WTC11 (cell line): ENCODE measurements around the gene KLRG1. TPM values are rescaled to one million over a fixed set of nuclear protein-coding genes. Genes with fewer than 3 reads are reported as not detected.

Experiments used
- ATAC-seq: fragments of 200-7000 bp; cut with Tn5 transposase; 2 replicates; pipeline ENCODE4 v1.10.0; 2021; ENCODE audit warnings: mild to moderate bottlenecking, moderate library complexity
- CTCF ChIA-PET: fragments of 300-600 bp; sonication (Branson Sonifier 250); formaldehyde crosslinking; loops from one replicate; lab custom pipeline; 2021; ENCODE audit warnings: antibody characterized with exemption; lab: Charles Lee
- POLR2A ChIA-PET: fragments of 350-600 bp; sonication (Branson Sonifier 250); formaldehyde crosslinking; loops from one replicate; lab custom pipeline; 2021; ENCODE audit warnings: antibody characterized with exemption; lab: Charles Lee
- DNase-seq: peaks from one replicate; pipeline ENCODE4 v3.0.0; 2021; ENCODE audit warnings: low spot score
- H3K27ac Mint-ChIP-seq: 2 replicates; pipeline ENCODE4 v1.8.0; 2021; ENCODE audit warnings: mixed read lengths
- H3K27me3 Mint-ChIP-seq: 2 replicates; pipeline ENCODE4 v1.8.0; 2021; ENCODE audit warnings: low read depth, mild to moderate bottlenecking, moderate library complexity, mixed read lengths
- H3K36me3 Mint-ChIP-seq: 2 replicates; pipeline ENCODE4 v1.8.0; 2021; ENCODE audit warnings: mixed read lengths
- H3K4me1 Mint-ChIP-seq: 2 replicates; pipeline ENCODE4 v1.8.0; 2022; ENCODE audit warnings: mixed read lengths
- H3K4me3 Mint-ChIP-seq: 2 replicates; pipeline ENCODE4 v1.8.0; 2021; ENCODE audit warnings: mild to moderate bottlenecking, moderate library complexity, mixed read lengths
- H3K9me3 Mint-ChIP-seq: 2 replicates; pipeline ENCODE4 v1.8.0; 2021; ENCODE audit warnings: mixed read lengths
- ATF1 ChIP-seq: sonication (generic); formaldehyde crosslinking; IDR thresholded peaks from 2 replicates; pipeline ENCODE4 v1.8.1; 2023; ENCODE audit warnings: mild to moderate bottlenecking, moderate library complexity, missing genetic modification reagents
- CBFB ChIP-seq: sonication (generic); formaldehyde crosslinking; IDR thresholded peaks from 2 replicates; pipeline ENCODE4 v1.8.1; 2022; ENCODE audit warnings: mild to moderate bottlenecking, low read depth, missing genetic modification reagents
- CREB1 ChIP-seq: sonication (generic); formaldehyde crosslinking; IDR thresholded peaks from 2 replicates; pipeline ENCODE4 v1.8.0; 2023; ENCODE audit warnings: mild to moderate bottlenecking, missing genetic modification reagents
- CREM ChIP-seq: sonication (generic); formaldehyde crosslinking; IDR thresholded peaks from 2 replicates; pipeline ENCODE4 v1.8.1; 2022; ENCODE audit warnings: mild to moderate bottlenecking, missing genetic modification reagents, moderate library complexity
- ELF4 ChIP-seq: sonication (generic); formaldehyde crosslinking; IDR thresholded peaks from 2 replicates; pipeline ENCODE4 v1.8.1; 2022; ENCODE audit warnings: low read depth, mild to moderate bottlenecking, moderate library complexity, missing genetic modification reagents
- ESRRA ChIP-seq: sonication (generic); formaldehyde crosslinking; IDR thresholded peaks from 2 replicates; pipeline ENCODE4 v1.8.1; 2022; ENCODE audit warnings: mild to moderate bottlenecking, missing genetic modification reagents, borderline replicate concordance
- GABPB1 ChIP-seq: sonication (generic); formaldehyde crosslinking; IDR thresholded peaks from 2 replicates; pipeline ENCODE4 v1.8.1; 2023; ENCODE audit warnings: mild to moderate bottlenecking, missing genetic modification reagents
- GRHL2 ChIP-seq: fragments of 250-450 bp; sonication (Bioruptor Pico); IDR thresholded peaks from 2 replicates; pipeline ENCODE4 v1.8.0; 2022; ENCODE audit warnings: mild to moderate bottlenecking, moderate library complexity; ENCODE audit not compliant: insufficient replicate concordance, severe bottlenecking
- GTF2I ChIP-seq: fragments of 250-450 bp; sonication (Bioruptor Pico); conservative IDR thresholded peaks from 2 replicates; pipeline ENCODE4 v1.4.0; 2021; ENCODE audit warnings: mild to moderate bottlenecking
- JUN ChIP-seq: sonication (generic); formaldehyde crosslinking; IDR thresholded peaks from 2 replicates; pipeline ENCODE4 v1.8.0; 2023; ENCODE audit warnings: mild to moderate bottlenecking, missing genetic modification reagents
- NFE2L1 ChIP-seq: sonication (generic); formaldehyde crosslinking; IDR thresholded peaks from 2 replicates; pipeline ENCODE4 v1.8.1; 2023; ENCODE audit warnings: missing genetic modification reagents
- NR1H2 ChIP-seq: sonication (generic); formaldehyde crosslinking; IDR thresholded peaks from 2 replicates; pipeline ENCODE4 v1.9.0; 2021; ENCODE audit warnings: mild to moderate bottlenecking, moderate library complexity, missing genetic modification reagents
- SOX15 ChIP-seq: fragments of 250-450 bp; sonication (Bioruptor Pico); IDR thresholded peaks from 2 replicates; pipeline ENCODE4 v1.9.0; 2021; ENCODE audit warnings: mild to moderate bottlenecking
- TEAD4 ChIP-seq: sonication (generic); formaldehyde crosslinking; IDR thresholded peaks from 2 replicates; pipeline ENCODE4 v1.8.0; 2022; ENCODE audit warnings: mild to moderate bottlenecking, missing genetic modification reagents
- ZBTB21 ChIP-seq: sonication (generic); formaldehyde crosslinking; IDR thresholded peaks from 2 replicates; pipeline ENCODE4 v1.8.1; 2023; ENCODE audit warnings: mild to moderate bottlenecking, missing genetic modification reagents, borderline replicate concordance
- ZNF232 ChIP-seq: sonication (generic); formaldehyde crosslinking; IDR thresholded peaks from 2 replicates; pipeline ENCODE4 v1.8.0; 2022; ENCODE audit warnings: mild to moderate bottlenecking, missing genetic modification reagents
- ZNF396 ChIP-seq: fragments of 250-450 bp; sonication (Bioruptor Pico); IDR thresholded peaks from 2 replicates; pipeline ENCODE4 v1.8.0; 2021; ENCODE audit warnings: mild to moderate bottlenecking, moderate library complexity, borderline replicate concordance
- ZNF671 ChIP-seq: fragments of 250-450 bp; sonication (Bioruptor Pico); IDR thresholded peaks from 2 replicates; pipeline ENCODE4 v1.8.0; 2021; ENCODE audit warnings: mild to moderate bottlenecking
- total RNA-seq: library from RNA; stranded (reverse); gene quantifications from 3 replicates; pipeline ENCODE4 v1.2.3, GENCODE V29; 2021
- TF ChIP-seq, protein P1 (sequence below): sonication (generic); formaldehyde crosslinking; IDR thresholded peaks from 2 replicates; pipeline ENCODE4 v1.8.0; 2022; ENCODE audit warnings: mild to moderate bottlenecking, missing genetic modification reagents
- TF ChIP-seq, protein P2 (sequence below): fragments of 250-450 bp; sonication (Bioruptor Pico); IDR thresholded peaks from 2 replicates; pipeline ENCODE4 v1.9.0; 2021; ENCODE audit warnings: mild to moderate bottlenecking
- TF ChIP-seq, protein P3 (sequence below): fragments of 250-450 bp; sonication (Bioruptor Pico); IDR thresholded peaks from 2 replicates; pipeline ENCODE4 v1.9.0; 2021; ENCODE audit warnings: mild to moderate bottlenecking, borderline replicate concordance

KLRG1 gene
- total RNA-seq, 1 experiment from 2014 or later, result 7.2 TPM

DNA sequence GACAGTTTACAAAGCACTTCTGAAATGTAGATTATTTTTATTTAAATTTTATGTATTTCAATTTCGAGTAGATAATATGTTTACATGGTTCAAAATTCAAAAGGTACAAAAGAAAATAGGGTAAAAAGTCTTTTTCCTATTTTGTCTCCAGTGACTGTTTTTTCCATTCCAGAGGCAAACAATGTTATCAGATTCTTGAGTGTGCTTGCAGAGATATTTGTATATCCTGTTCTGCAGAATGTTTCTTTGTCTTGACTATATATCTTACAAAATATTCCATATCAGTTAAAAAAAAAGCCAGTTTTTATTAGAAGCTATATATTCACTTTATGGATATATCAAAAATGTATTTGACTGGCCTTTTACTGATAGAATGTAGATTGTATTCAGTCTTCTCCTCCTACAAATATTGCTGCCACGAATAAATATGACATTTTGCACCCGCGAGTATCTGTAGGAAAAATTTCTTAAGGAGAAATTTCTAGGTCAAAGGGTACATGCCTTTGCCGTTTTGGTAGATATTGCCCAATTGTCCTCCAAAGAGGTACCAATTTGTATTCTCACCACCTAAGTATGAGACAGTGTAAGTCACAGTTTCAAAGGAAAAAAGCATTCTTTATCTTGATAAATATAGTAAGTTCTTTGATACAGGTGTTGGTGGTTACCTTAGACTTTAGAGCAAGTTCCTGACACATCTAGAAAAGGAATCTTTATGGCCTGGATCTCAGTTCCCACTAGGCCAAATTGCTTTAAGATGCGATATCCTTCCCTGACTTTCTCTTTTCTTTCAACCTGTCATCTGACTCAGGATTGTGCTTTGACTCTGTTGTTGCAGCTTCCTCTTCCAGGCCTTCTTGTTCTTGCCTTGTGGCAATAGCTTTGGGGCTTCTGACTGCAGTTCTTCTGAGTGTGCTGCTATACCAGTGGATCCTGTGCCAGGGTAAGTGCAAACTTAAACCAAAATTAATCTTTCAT is 2.3 kb downstream of the KLRG1 start (continued):
- no peak for TF ChIP-seq TEAD4 (CRISPR knock-in tag)
- TF ChIP-seq ZNF671, result no peak
- TF ChIP-seq GABPB1, result no peak
- TF ChIP-seq ATF1, result no peak
- TF ChIP-seq NR1H2 (CRISPR knock-in tag), result no peak

DNA sequence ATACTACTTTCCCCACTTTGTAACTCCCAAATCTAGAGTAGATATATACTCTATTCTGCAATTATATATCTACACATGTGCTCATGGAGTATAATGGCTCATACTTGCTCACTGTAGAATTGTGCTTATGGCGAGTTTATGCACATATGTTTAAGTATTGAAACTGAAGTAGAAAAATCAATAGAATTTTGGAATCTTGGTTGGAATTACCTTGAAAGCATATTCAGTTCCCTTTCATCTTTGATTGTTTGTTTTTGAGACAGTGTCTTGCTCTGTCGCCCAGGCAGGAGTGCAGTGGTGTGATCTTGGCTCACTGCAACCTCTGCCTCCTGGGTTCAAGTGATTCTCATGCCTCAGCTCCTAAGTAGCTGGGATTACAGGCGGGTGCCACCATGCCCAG is 4.5 kb downstream of the KLRG1 start:
- H3K4me1 Mint-ChIP-seq, result peaks cover 9% of the 10 kb centered on the region
- H3K36me3 Mint-ChIP-seq, result no peaks in the 10 kb centered on the region
- ChIA-PET POLR2A (no interaction called here), CTCF (no interaction called here)
- no peak for ATAC-seq
- H3K27ac Mint-ChIP-seq, result no peak overlapping the region
- no peak for TF ChIP-seq ZNF396 (CRISPR knock-in tag)
- TF ChIP-seq, all 79 proteins: peak for 0
- no peak for DNase-seq
- no peak overlapping the region for H3K4me3 Mint-ChIP-seq
- no peaks in the 10 kb centered on the region for H3K9me3 Mint-ChIP-seq
- no peaks in the 10 kb centered on the region for H3K27me3 Mint-ChIP-seq

DNA sequence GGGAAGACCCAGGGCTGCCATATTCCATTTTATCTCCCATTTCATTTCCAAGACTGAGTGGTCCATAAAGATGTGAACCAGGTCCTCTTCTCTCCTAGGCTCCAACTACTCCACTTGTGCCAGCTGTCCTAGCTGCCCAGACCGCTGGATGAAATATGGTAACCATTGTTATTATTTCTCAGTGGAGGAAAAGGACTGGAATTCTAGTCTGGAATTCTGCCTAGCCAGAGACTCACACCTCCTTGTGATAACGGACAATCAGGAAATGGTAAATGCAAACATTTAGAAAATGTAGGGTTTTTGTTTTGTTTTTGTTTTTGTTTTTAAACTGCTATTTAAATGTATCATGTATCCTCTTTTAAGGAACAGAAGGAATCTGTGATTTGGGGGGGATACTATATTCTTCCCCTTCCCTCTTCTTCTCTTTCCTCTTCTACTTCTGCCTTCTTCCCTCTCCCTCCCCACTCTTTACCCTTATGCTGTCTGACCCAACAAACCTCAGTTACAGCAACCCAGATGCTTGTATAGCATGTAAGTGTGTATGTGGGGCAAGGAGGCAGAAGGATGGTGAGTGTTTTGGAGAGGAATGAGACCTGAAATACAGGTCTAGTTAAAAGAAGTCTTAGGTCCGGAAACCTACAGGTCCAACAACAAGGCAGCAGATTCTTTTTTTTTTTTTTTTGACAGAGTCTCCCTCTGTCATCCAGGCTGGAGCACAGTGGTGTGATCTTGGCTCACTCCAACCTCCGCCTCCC is 5.9 kb downstream of the KLRG1 start:
- no peak for DNase-seq
- ATAC-seq, result no peak
- H3K36me3 Mint-ChIP-seq, result no peaks in the 10 kb centered on the region
- POLR2A ChIA-PET, result no interaction called here
- no peaks in the 10 kb centered on the region for H3K9me3 Mint-ChIP-seq
- H3K27ac Mint-ChIP-seq, result no peak overlapping the region; the same call in 1 of the 2 replicates
- TF ChIP-seq GRHL2, result no peak
- TF ChIP-seq NFE2L1, result no peak
- TF ChIP-seq ZNF671, result no peak
- no peak for TF ChIP-seq CBFB (CRISPR knock-in tag)
- no peak for TF ChIP-seq ZNF232 (CRISPR knock-in tag)
- no peak for TF ChIP-seq SOX15 (CRISPR knock-in tag)
- TF ChIP-seq ZBTB21 (CRISPR knock-in tag), result no peak
- no peak for TF ChIP-seq ESRRA (CRISPR knock-in tag)
- TF ChIP-seq ELF4, result no peak
- no peak for TF ChIP-seq JUN (CRISPR knock-in tag)
- TF ChIP-seq, protein P1, sequence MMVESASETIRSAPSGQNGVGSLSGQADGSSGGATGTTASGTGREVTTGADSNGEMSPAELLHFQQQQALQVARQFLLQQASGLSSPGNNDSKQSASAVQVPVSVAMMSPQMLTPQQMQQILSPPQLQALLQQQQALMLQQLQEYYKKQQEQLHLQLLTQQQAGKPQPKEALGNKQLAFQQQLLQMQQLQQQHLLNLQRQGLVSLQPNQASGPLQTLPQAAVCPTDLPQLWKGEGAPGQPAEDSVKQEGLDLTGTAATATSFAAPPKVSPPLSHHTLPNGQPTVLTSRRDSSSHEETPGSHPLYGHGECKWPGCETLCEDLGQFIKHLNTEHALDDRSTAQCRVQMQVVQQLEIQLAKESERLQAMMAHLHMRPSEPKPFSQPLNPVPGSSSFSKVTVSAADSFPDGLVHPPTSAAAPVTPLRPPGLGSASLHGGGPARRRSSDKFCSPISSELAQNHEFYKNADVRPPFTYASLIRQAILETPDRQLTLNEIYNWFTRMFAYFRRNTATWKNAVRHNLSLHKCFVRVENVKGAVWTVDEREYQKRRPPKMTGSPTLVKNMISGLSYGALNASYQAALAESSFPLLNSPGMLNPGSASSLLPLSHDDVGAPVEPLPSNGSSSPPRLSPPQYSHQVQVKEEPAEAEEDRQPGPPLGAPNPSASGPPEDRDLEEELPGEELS (CRISPR knock-in tag), result no peak
- no peak for TF ChIP-seq CREB1 (CRISPR knock-in tag)
- no peak for TF ChIP-seq CREM (CRISPR knock-in tag)
- H3K27me3 Mint-ChIP-seq, result no peaks in the 10 kb centered on the region
- H3K4me1 Mint-ChIP-seq, result peaks cover 9% of the 10 kb centered on the region
- CTCF ChIA-PET, result no interaction called here
- H3K4me3 Mint-ChIP-seq, result no peak overlapping the region

DNA sequence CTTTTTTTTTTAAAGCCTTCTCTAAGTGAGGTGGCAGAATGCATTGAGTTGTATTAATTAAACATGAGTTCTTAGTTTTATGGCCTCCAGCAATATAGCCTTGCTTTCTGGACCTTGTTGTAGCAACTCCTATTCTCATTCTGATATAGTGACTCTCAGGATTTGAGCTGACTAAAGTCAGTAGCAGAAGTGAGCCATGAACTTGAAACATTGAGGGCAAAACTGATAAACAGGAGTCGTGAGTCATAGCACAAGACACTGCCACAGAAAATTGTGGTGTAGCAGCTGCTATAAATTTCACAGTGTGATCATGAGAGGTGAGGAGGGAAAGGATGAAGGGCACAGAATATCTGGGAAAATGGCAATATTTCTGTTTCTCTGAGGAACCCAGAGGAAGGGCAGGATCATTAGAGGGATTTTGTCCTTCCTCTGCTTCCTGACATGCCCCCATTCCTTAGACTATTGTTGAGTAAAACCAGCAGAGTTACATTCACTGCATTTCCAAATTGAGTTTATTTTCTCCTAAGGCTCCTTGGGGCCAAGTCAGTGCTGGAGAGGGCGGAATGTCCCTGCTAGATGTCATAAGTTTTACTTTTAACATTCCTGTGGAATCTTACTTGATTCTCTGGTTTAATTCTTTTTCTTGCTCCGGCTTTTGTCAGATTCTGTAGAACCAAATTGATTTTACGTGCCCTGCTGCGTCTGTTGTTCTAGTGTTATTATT is 7.5 kb downstream of the KLRG1 start:
- CTCF ChIA-PET, result no interaction called here
- DNase-seq (no peak), ATAC-seq (no peak)
- Mint-ChIP-seq H3K4me1 (peaks cover 9% of the 10 kb centered on the region), H3K9me3 (peaks cover 5% of the 10 kb centered on the region), H3K27ac (peak overlapping the region; percentile 62), H3K36me3 (peaks cover 4% of the 10 kb centered on the region; the same call in 1 of the 2 replicates), H3K4me3 (no peak overlapping the region), H3K27me3 (no peaks in the 10 kb centered on the region)
- POLR2A ChIA-PET, result no interaction called here
- TF ChIP-seq, protein P2, sequence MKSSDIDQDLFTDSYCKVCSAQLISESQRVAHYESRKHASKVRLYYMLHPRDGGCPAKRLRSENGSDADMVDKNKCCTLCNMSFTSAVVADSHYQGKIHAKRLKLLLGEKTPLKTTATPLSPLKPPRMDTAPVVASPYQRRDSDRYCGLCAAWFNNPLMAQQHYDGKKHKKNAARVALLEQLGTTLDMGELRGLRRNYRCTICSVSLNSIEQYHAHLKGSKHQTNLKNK, result no peak
- TF ChIP-seq, protein P3, sequence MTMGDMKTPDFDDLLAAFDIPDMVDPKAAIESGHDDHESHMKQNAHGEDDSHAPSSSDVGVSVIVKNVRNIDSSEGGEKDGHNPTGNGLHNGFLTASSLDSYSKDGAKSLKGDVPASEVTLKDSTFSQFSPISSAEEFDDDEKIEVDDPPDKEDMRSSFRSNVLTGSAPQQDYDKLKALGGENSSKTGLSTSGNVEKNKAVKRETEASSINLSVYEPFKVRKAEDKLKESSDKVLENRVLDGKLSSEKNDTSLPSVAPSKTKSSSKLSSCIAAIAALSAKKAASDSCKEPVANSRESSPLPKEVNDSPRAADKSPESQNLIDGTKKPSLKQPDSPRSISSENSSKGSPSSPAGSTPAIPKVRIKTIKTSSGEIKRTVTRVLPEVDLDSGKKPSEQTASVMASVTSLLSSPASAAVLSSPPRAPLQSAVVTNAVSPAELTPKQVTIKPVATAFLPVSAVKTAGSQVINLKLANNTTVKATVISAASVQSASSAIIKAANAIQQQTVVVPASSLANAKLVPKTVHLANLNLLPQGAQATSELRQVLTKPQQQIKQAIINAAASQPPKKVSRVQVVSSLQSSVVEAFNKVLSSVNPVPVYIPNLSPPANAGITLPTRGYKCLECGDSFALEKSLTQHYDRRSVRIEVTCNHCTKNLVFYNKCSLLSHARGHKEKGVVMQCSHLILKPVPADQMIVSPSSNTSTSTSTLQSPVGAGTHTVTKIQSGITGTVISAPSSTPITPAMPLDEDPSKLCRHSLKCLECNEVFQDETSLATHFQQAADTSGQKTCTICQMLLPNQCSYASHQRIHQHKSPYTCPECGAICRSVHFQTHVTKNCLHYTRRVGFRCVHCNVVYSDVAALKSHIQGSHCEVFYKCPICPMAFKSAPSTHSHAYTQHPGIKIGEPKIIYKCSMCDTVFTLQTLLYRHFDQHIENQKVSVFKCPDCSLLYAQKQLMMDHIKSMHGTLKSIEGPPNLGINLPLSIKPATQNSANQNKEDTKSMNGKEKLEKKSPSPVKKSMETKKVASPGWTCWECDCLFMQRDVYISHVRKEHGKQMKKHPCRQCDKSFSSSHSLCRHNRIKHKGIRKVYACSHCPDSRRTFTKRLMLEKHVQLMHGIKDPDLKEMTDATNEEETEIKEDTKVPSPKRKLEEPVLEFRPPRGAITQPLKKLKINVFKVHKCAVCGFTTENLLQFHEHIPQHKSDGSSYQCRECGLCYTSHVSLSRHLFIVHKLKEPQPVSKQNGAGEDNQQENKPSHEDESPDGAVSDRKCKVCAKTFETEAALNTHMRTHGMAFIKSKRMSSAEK (CRISPR knock-in tag), result no peak
- TF ChIP-seq ZNF671 (no peak), GABPB1 (no peak), GRHL2 (no peak), ZNF396 (CRISPR knock-in tag) (no peak), GTF2I (CRISPR knock-in tag) (no peak)
